ENCODE results near the gene CCSER1.

The CCSER1 gene

DNA sequence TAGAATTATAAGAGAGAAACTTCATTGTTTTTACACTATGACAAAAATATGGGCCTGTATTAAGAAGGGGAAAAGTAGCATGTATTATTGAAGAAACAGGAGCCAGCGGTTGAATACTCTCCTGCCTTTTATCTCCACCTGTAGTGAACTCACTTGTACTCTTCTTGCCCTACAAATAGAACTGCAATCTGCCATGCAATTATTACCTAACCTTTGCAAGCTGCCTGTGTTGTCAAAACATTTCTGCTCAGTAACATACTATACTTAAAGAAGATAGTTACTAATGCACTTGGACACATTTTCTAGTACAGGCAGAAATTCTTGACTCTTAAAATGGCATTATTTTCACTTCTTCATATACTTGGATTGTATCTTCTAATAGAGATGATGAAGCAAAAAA, 1358.2 kb downstream of the CCSER1 start:
- no peak overlapping the region for H3K4me3 ChIP-seq (ENCODE audit: low read depth, low read length)
- no peak for DNase-seq
- H3K27me3 ChIP-seq = no peaks in the 10 kb centered on the region
- no peaks in the 10 kb centered on the region for H3K36me3 ChIP-seq
- H3K9me3 ChIP-seq = no peaks in the 10 kb centered on the region
- H3K4me1 ChIP-seq = no peaks in the 10 kb centered on the region
- TF ChIP-seq, protein P1, sequence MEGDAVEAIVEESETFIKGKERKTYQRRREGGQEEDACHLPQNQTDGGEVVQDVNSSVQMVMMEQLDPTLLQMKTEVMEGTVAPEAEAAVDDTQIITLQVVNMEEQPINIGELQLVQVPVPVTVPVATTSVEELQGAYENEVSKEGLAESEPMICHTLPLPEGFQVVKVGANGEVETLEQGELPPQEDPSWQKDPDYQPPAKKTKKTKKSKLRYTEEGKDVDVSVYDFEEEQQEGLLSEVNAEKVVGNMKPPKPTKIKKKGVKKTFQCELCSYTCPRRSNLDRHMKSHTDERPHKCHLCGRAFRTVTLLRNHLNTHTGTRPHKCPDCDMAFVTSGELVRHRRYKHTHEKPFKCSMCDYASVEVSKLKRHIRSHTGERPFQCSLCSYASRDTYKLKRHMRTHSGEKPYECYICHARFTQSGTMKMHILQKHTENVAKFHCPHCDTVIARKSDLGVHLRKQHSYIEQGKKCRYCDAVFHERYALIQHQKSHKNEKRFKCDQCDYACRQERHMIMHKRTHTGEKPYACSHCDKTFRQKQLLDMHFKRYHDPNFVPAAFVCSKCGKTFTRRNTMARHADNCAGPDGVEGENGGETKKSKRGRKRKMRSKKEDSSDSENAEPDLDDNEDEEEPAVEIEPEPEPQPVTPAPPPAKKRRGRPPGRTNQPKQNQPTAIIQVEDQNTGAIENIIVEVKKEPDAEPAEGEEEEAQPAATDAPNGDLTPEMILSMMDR (IDR thresholded peaks at IDR 0.05; ENCODE audit: low read depth, low read length) = no peak

DNA sequence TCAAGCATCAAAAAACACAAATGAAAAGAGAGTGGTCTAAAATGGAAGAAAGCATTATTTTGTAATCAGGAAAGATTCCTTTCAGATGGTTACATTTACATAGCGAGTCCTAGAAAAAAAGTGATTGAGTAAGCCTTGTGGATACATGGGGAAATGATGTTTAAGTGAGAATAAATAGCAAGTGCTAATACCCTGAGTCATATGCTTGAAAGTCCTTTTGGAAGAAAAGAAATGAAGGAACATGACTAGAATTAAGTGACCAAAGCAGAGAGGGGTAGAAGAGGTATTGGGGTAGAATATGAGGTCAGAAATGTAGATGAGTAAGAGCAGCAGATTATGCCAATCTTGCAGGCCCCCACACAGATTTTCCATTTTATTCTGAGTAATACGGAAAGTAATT, 1361.8 kb downstream of the CCSER1 start:
- no peaks in the 10 kb centered on the region for H3K36me3 ChIP-seq
- H3K4me3 ChIP-seq (ENCODE audit: low read depth, low read length) = no peak overlapping the region
- H3K4me1 ChIP-seq = no peaks in the 10 kb centered on the region
- TF ChIP-seq, protein P1 (IDR thresholded peaks at IDR 0.05; ENCODE audit: low read depth, low read length) = no peak
- DNase-seq = no peak
- H3K27me3 ChIP-seq = no peaks in the 10 kb centered on the region
- no peaks in the 10 kb centered on the region for H3K9me3 ChIP-seq

DNA sequence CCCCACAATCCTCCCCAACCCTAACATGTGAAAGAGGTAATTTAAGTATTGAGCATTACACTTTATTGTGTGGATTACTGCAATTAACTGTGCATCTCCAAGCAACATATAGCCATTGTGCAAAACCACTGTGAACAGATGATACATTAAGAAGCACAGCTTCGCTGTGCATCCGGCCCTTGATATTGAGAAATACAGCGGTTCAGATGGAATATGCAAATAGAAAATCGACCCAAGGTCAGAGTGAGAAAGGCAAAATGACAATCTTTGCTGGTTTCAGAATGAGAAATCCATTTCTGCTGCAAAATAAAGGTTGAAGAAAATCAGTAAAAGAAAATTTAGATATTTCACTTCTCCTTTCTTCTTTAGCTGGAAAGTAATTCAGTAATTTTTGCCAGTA, 1370.7 kb downstream of the CCSER1 start:
- Histone ChIP-seq H3K4me1 (no peaks in the 10 kb centered on the region), H3K9me3 (no peaks in the 10 kb centered on the region), H3K4me3 (ENCODE audit: low read depth, low read length) (no peak overlapping the region), H3K36me3 (no peaks in the 10 kb centered on the region), H3K27me3 (no peaks in the 10 kb centered on the region)
- TF ChIP-seq, protein P1 (IDR thresholded peaks at IDR 0.05; ENCODE audit: low read depth, low read length) = no peak
- no peak for DNase-seq

DNA sequence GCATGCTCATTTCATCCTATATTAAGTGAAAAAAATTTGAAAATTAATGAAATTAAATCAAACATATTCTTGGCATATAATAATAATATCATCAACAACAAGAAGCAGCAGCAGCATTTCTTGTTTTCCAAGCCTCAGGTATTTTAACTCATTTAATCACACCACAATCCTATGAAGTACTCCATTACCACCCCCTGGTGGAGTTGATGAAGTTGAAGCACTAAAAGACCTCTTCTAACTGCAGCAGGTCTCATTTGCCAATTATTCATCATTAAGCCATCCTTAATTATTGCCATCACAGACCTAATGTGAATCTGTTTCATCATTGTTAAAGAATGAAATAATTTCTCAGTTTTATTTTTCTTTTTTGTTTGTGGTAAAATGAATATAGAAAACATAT, 1375.2 kb downstream of the CCSER1 start:
- TF ChIP-seq, protein P1 (IDR thresholded peaks at IDR 0.05; ENCODE audit: low read depth, low read length) = peak; percentile 16
- no peaks in the 10 kb centered on the region for H3K9me3 ChIP-seq
- H3K27me3 ChIP-seq = no peaks in the 10 kb centered on the region
- H3K4me3 ChIP-seq (ENCODE audit: low read depth, low read length) = no peak overlapping the region
- no peaks in the 10 kb centered on the region for H3K36me3 ChIP-seq
- no peak for DNase-seq
- H3K4me1 ChIP-seq = no peaks in the 10 kb centered on the region

DNA sequence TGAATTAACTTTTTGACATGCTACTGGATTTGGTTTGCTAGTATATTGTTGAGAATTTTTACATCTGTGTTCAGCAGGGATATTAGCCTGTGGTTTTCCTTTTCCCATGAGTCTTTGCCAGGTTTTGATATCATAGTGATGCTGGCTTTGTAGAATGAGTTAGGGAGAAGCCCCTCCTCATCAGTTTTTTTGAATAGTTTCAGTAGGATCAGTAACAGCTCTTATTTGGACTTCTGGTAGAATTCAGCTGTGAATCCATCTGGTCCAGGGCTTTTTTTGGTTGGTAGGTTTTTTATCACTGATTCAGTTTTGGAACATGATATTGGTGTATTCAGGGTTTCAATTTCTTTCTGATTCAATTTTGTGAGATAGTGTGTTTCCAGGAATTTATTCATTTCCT, 1386.1 kb downstream of the CCSER1 start:
- Histone ChIP-seq H3K4me3 (ENCODE audit: low read depth, low read length) (no peak overlapping the region), H3K9me3 (no peaks in the 10 kb centered on the region), H3K27me3 (no peaks in the 10 kb centered on the region), H3K36me3 (no peaks in the 10 kb centered on the region), H3K4me1 (no peaks in the 10 kb centered on the region)
- TF ChIP-seq, protein P1 (IDR thresholded peaks at IDR 0.05; ENCODE audit: low read depth, low read length) = no peak
- DNase-seq = no peak

DNA sequence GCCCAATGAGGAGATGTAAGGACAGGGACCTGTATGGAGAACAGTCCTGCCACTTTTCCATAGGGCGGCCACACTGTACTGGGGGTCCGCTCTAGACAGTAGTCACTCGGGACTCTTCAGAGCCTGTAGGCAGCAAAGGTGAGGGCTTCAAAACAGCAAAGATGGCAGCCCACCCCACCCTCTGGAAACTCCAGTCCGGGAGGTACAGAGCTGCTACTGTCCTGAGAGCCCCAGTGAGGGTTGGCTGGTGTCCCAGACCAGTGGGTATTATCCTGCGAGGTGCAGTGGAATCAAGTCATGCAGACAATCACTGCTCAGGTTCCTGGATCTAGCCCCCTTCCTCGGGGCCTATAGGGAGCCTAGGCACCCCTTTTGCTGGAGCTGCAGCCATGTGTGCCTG, 1392.0 kb downstream of the CCSER1 start:
- no peaks in the 10 kb centered on the region for H3K36me3 ChIP-seq
- H3K9me3 ChIP-seq = no peaks in the 10 kb centered on the region
- TF ChIP-seq, protein P1 (IDR thresholded peaks at IDR 0.05; ENCODE audit: low read depth, low read length) = no peak
- no peaks in the 10 kb centered on the region for H3K4me1 ChIP-seq
- no peak for DNase-seq
- H3K27me3 ChIP-seq = no peaks in the 10 kb centered on the region
- no peak overlapping the region for H3K4me3 ChIP-seq (ENCODE audit: low read depth, low read length)

Data from BE2C (cell line).